SK-N-SH (cell line): ENCODE results near the gene STARD10.

Experiments
- CTCF ChIP-seq: fragments of 200-600 bp; sonication (generic); IDR thresholded peaks from 2 replicates; pipeline ENCODE4 v1.6.1; 2017; ENCODE audit warnings: antibody characterized with exemption, mild to moderate bottlenecking, moderate library complexity
- EP300 ChIP-seq, 2 experiments: IDR thresholded peaks; 2 replicates each; pipeline versions ENCODE4 v1.4.0 to v1.6.1; 2012; ENCODE audit warnings: borderline replicate concordance in 1 of 2, low read depth in 1 of 2, low read length in 1 of 2
- FOSL2 ChIP-seq: IDR thresholded peaks from 2 replicates; pipeline ENCODE4 v1.4.0; 2012; ENCODE audit warnings: low read depth, mild to moderate bottlenecking, moderate library complexity, borderline replicate concordance
- FOXJ3 ChIP-seq: sonication (generic); formaldehyde crosslinking; IDR thresholded peaks from 2 replicates; pipeline ENCODE4 v1.5.1; 2020; ENCODE audit warnings: mild to moderate bottlenecking, missing genetic modification reagents
- GATA2 ChIP-seq: sonication (generic); formaldehyde crosslinking; IDR thresholded peaks from 2 replicates; pipeline ENCODE4 v1.5.0; 2020; ENCODE audit warnings: mild to moderate bottlenecking, missing genetic modification reagents
- IRF3 ChIP-seq: fragments of 150-350 bp; IDR thresholded peaks from 2 replicates; pipeline ENCODE4 v1.6.1; 2016; ENCODE audit warnings: mild to moderate bottlenecking, low read depth, low read length
- MEF2A ChIP-seq: IDR thresholded peaks from 2 replicates; pipeline ENCODE4 v1.4.0; 2012; ENCODE audit warnings: low read depth, borderline replicate concordance
- POLR2AphosphoS5 ChIP-seq: IDR thresholded peaks from 2 replicates; pipeline ENCODE4 v1.6.1; 2012; ENCODE audit warnings: low read depth, low read length
- RAD21 ChIP-seq: IDR thresholded peaks from 2 replicates; pipeline ENCODE4 v1.6.1; 2012; ENCODE audit warnings: mild to moderate bottlenecking, low read length
- RCOR1 ChIP-seq: fragments of 150-350 bp; IDR thresholded peaks from 2 replicates; pipeline ENCODE4 v1.6.1; 2017; ENCODE audit warnings: antibody characterized with exemption, low read length
- TAF1 ChIP-seq: IDR thresholded peaks from 2 replicates; pipeline ENCODE4 v1.6.1; 2012; ENCODE audit warnings: low read depth, mild to moderate bottlenecking, low read length, moderate library complexity, borderline replicate concordance
- USF2 ChIP-seq: fragments of 150-350 bp; IDR thresholded peaks from 2 replicates; pipeline ENCODE4 v1.6.1; 2017; ENCODE audit warnings: antibody characterized with exemption, low read length, low read depth, borderline replicate concordance
- ZBTB33 ChIP-seq: IDR thresholded peaks from 2 replicates; pipeline ENCODE4 v1.4.0; 2012; ENCODE audit warnings: low read depth, borderline replicate concordance

GRCh38 chr11:72831521-72832300 lies 37.9 kb upstream of the STARD10 start:
- TF ChIP-seq EP300 (IDR thresholded peaks at IDR 0.05; ENCODE audit: borderline replicate concordance in 1 of 2, low read depth in 1 of 2, low read length in 1 of 2) = no peak
- TF ChIP-seq CTCF = peak; percentile 97
- no peak for TF ChIP-seq ZBTB33
- TF ChIP-seq RCOR1 = no peak
- no peak for TF ChIP-seq FOSL2
- no peak for TF ChIP-seq FOXJ3 (CRISPR knock-in tag)
- no peak for TF ChIP-seq IRF3
- TF ChIP-seq POLR2AphosphoS5 = no peak; the same call in 1 of the 2 replicates
- TF ChIP-seq TAF1 = no peak
- TF ChIP-seq RAD21 = peak; percentile 98
- TF ChIP-seq GATA2 (CRISPR knock-in tag) = no peak
- TF ChIP-seq MEF2A = no peak
- no peak for TF ChIP-seq USF2
